GM21526 (cell line): Measurements from ENCODE around the gene DPF1.

ENCODE experiments used
- ATAC-seq: cut with Tn5 transposase; IDR thresholded peaks from one replicate; pipeline ENCODE4 v1.9.1; 2021; ENCODE audit warnings: moderate library complexity; ENCODE audit not compliant: unreplicated experiment, low FRiP score

DPF1 gene

GRCh38 chr19:38202504-38202903, 21.5 kb downstream of the DPF1 start:
- ATAC-seq, result no peak

- no peak for ATAC-seq
These were observed 22.3 kb downstream of the DPF1 start for GRCh38 chr19:38201731-38202130.

GRCh38 chr19:38199340-38199739, 24.7 kb downstream of the DPF1 start:
- ATAC-seq, result no peak

- ATAC-seq, result no peak
These were observed 25.9 kb downstream of the DPF1 start for GRCh38 chr19:38197937-38198704.

- no peak for ATAC-seq
These were observed 26.9 kb downstream of the DPF1 start for GRCh38 chr19:38196948-38197656.

GRCh38 chr19:38196245-38196837, 27.7 kb downstream of the DPF1 start:
- ATAC-seq, result no peak

GRCh38 chr19:38195237-38195636, 28.8 kb downstream of the DPF1 start:
- no peak for ATAC-seq

- ATAC-seq, result no peak
These were observed 29.8 kb downstream of the DPF1 start for GRCh38 chr19:38194061-38194701.

GRCh38 chr19:38193445-38193844, 30.6 kb downstream of the DPF1 start:
- no peak for ATAC-seq

- no peak for ATAC-seq
These were observed 32.3 kb downstream of the DPF1 start for GRCh38 chr19:38191747-38192146.

- ATAC-seq, result no peak
These were observed 33.2 kb downstream of the DPF1 start for GRCh38 chr19:38190793-38191192.

- no peak for ATAC-seq
These were observed 34.0 kb downstream of the DPF1 start for GRCh38 chr19:38190061-38190460.

GRCh38 chr19:38185562-38185961, 38.5 kb downstream of the DPF1 start:
- no peak for ATAC-seq

GRCh38 chr19:38184815-38185214, 39.2 kb downstream of the DPF1 start:
- ATAC-seq, result no peak

- no peak for ATAC-seq
These were observed 40.6 kb downstream of the DPF1 start for GRCh38 chr19:38183251-38183897.

GRCh38 chr19:38182536-38183210, 41.3 kb downstream of the DPF1 start:
- no peak for ATAC-seq

GRCh38 chr19:38180071-38180470, 44.0 kb downstream of the DPF1 start:
- ATAC-seq, result no peak

GRCh38 chr19:38175422-38175821, 48.6 kb downstream of the DPF1 start:
- no peak for ATAC-seq

- no peak for ATAC-seq
These were observed 50.6 kb downstream of the DPF1 start for GRCh38 chr19:38173291-38174041.
